Calu3 (cell line): ENCODE measurements around the gene TSFM. TPM values are rescaled to one million over a fixed set of nuclear protein-coding genes. Genes with fewer than 3 reads are reported as not detected.

Experiments used
- BruUV-seq: library from RNA; stranded (reverse); fragments of 400-500 nt; replicated peaks from 2 replicates; lab custom pipeline; 2021; lab: Mats Ljungman, UMichigan
- CTCF ChIA-PET: fragments of 300-600 bp; sonication (Branson Sonifier 250); formaldehyde crosslinking; loops from one replicate; lab custom pipeline; 2022; ENCODE audit warnings: antibody characterized with exemption; lab: Charles Lee
- DNase-seq: peaks from one replicate; pipeline ENCODE4 v3.0.0; 2022
- H3K27ac Mint-ChIP-seq: one replicate; pipeline ENCODE4 v1.8.0; 2022; ENCODE audit warnings: mixed read lengths; ENCODE audit not compliant: unreplicated experiment
- H3K27me3 Mint-ChIP-seq: one replicate; pipeline ENCODE4 v1.8.0; 2022; ENCODE audit warnings: mixed read lengths; ENCODE audit not compliant: unreplicated experiment
- H3K36me3 Mint-ChIP-seq: one replicate; pipeline ENCODE4 v1.8.0; 2022; ENCODE audit warnings: mild to moderate bottlenecking, moderate library complexity, mixed read lengths; ENCODE audit not compliant: insufficient read depth, unreplicated experiment
- H3K4me1 Mint-ChIP-seq: one replicate; pipeline ENCODE4 v1.8.0; 2022; ENCODE audit warnings: mild to moderate bottlenecking, low read depth, mixed read lengths; ENCODE audit not compliant: unreplicated experiment
- H3K4me3 Mint-ChIP-seq: one replicate; pipeline ENCODE4 v1.8.0; 2022; ENCODE audit warnings: mild to moderate bottlenecking, low read depth, moderate library complexity, mixed read lengths; ENCODE audit not compliant: unreplicated experiment
- H3K9me3 Mint-ChIP-seq: one replicate; pipeline ENCODE4 v1.8.0; 2022; ENCODE audit warnings: low read depth, mixed read lengths; ENCODE audit not compliant: unreplicated experiment
- CTCF ChIP-seq: fragments of 200-600 bp; IDR thresholded peaks from one replicate; pipeline ENCODE4 v1.8.0; 2022; ENCODE audit warnings: antibody characterized with exemption; ENCODE audit not compliant: unreplicated experiment
- intact Hi-C: fragments of 100-400 bp; cut with micrococcal nuclease; formaldehyde crosslinking; loops from one replicate; pipeline ENCODE4 v1.10.0; 2022; ENCODE audit not compliant: unreplicated experiment
- total RNA-seq: library from RNA; stranded (reverse); gene quantifications from 2 replicates; pipeline ENCODE4 v1.2.3, GENCODE V29; 2022

The TSFM gene
- total RNA-seq, 1 experiment from 2014 or later: 47.1 TPM

GRCh38 chr12:57766464-57767304 is 15.9 kb upstream of the TSFM start, which contains the start of gene CYP27B1:
CYP27B1 (minus strand) TSS chr12:57767078; CDS start chr12:57767041, 37 bp downstream.
- CTCF ChIA-PET: interaction anchor here (1.7 kb wide), 1 partner anchor 10 kb away, joined by 9 read pairs; no protein-coding TSS in a partner anchor
- intact Hi-C loops: no loop called here
- no peaks in the 10 kb centered on the region for H3K9me3 Mint-ChIP-seq
- H3K4me3 Mint-ChIP-seq: peak within 1 kb of the TSS; percentile 81
- peaks cover 44% of the 10 kb centered on the region for H3K36me3 Mint-ChIP-seq
- peak; percentile 24 for DNase-seq
- H3K27ac Mint-ChIP-seq: peak within 1 kb of the TSS; percentile 18
- H3K4me1 Mint-ChIP-seq: peaks cover 31% of the 10 kb centered on the region
- H3K27me3 Mint-ChIP-seq: peaks cover 45% of the 10 kb centered on the region
- BruUV-seq: no TSS peak
- TF ChIP-seq CTCF: no peak

- peak overlapping the region; percentile 18 for H3K27ac Mint-ChIP-seq
- peaks cover 31% of the 10 kb centered on the region for H3K4me1 Mint-ChIP-seq
- no peaks in the 10 kb centered on the region for H3K9me3 Mint-ChIP-seq
- H3K4me3 Mint-ChIP-seq: no peak overlapping the region
- H3K36me3 Mint-ChIP-seq: peaks cover 44% of the 10 kb centered on the region
- no TSS peak for BruUV-seq
- intact Hi-C loops: no loop called here
- peaks cover 45% of the 10 kb centered on the region for H3K27me3 Mint-ChIP-seq
- CTCF ChIA-PET: interaction anchor here (1.7 kb wide), 1 partner anchor 11 kb away, joined by 9 read pairs; no protein-coding TSS in a partner anchor
- TF ChIP-seq CTCF: no peak
- no peak for DNase-seq
Observed at GRCh38 chr12:57767305-57767698, 15.3 kb upstream of the TSFM start.

- CTCF ChIA-PET: no interaction called here
- BruUV-seq: no TSS peak
- Mint-ChIP-seq H3K4me1 (peaks cover 31% of the 10 kb centered on the region), H3K27me3 (peaks cover 44% of the 10 kb centered on the region), H3K4me3 (no peak overlapping the region), H3K36me3 (peaks cover 50% of the 10 kb centered on the region), H3K9me3 (no peaks in the 10 kb centered on the region), H3K27ac (no peak overlapping the region)
- no peak for TF ChIP-seq CTCF
- DNase-seq: no peak
- intact Hi-C loops: no loop called here
Observed at GRCh38 chr12:57767876-57768275, 14.7 kb upstream of the TSFM start.

- no peak overlapping the region for H3K27ac Mint-ChIP-seq
- H3K4me3 Mint-ChIP-seq: peak overlapping the region; percentile 2
- intact Hi-C loops: no loop called here
- CTCF ChIA-PET: no interaction called here
- DNase-seq: no peak
- H3K4me1 Mint-ChIP-seq: peaks cover 28% of the 10 kb centered on the region
- BruUV-seq: no TSS peak
- H3K27me3 Mint-ChIP-seq: peaks cover 26% of the 10 kb centered on the region
- peaks cover 55% of the 10 kb centered on the region for H3K36me3 Mint-ChIP-seq
- no peaks in the 10 kb centered on the region for H3K9me3 Mint-ChIP-seq
- TF ChIP-seq CTCF: no peak
Observed at GRCh38 chr12:57769594-57769993, 13.0 kb upstream of the TSFM start.
